DND-41 (cell line): ENCODE measurements around the gene TENT5C.
A peak's percentile ranks its signal among the peaks of the same experiment; 100 is the strongest.

ENCODE experiments used
- ATAC-seq: fragments of 200-7000 bp; cut with Tn5 transposase; 3 replicates; pipeline ENCODE4 v1.9.1; 2021; ENCODE audit warnings: low read depth; ENCODE audit not compliant: insufficient read depth
- DNase-seq: peaks from one replicate; pipeline ENCODE4 v3.0.0-alpha.2; 2020
- H2AFZ ChIP-seq: 2 replicates; pipeline ENCODE4 v1.6.0; 2012; ENCODE audit warnings: low read depth, low read length
- H3K27ac ChIP-seq: 2 replicates; pipeline ENCODE4 v1.5.1; 2012; ENCODE audit warnings: low read length, inconsistent platforms
- H3K27me3 ChIP-seq: fragments of 200-600 bp; sonication (generic); 2 replicates; pipeline ENCODE4 v1.6.0; 2012; ENCODE audit warnings: low read length, mild to moderate bottlenecking, inconsistent platforms; ENCODE audit not compliant: insufficient read depth, poor library complexity
- H3K36me3 ChIP-seq: 2 replicates; pipeline ENCODE4 v1.5.1; 2012; ENCODE audit warnings: low read length, inconsistent platforms; ENCODE audit not compliant: insufficient read depth
- H3K4me1 ChIP-seq: 2 replicates; pipeline ENCODE4 v1.5.1; 2012; ENCODE audit warnings: mild to moderate bottlenecking, low read length; ENCODE audit not compliant: insufficient read depth
- H3K4me2 ChIP-seq: 2 replicates; pipeline ENCODE4 v1.6.0; 2012; ENCODE audit warnings: mild to moderate bottlenecking, moderate library complexity, low read length, inconsistent platforms; ENCODE audit not compliant: insufficient read depth
- H3K4me3 ChIP-seq, 2 experiments: fragments of 200-600 bp in 1 of 2; shearing (Covaris generic) in 1 of 2; 2 replicates each; pipeline ENCODE4 v1.5.1; 2012 to 2016; ENCODE audit warnings: inconsistent platforms in 2 of 2, low read length in 2 of 2, mild to moderate bottlenecking in 2 of 2, low read depth in 1 of 2, moderate library complexity in 1 of 2
- H3K79me2 ChIP-seq: 2 replicates; pipeline ENCODE4 v1.6.0; 2012; ENCODE audit warnings: low read length, inconsistent platforms; ENCODE audit not compliant: insufficient read depth
- H3K9ac ChIP-seq: 2 replicates; pipeline ENCODE4 v1.6.0; 2012; ENCODE audit warnings: low read depth, mild to moderate bottlenecking, inconsistent platforms, low read length, moderate library complexity
- H3K9me3 ChIP-seq: 2 replicates; pipeline ENCODE4 v1.5.1; 2012; ENCODE audit warnings: low read length, moderate library complexity, mild to moderate bottlenecking, inconsistent platforms; ENCODE audit not compliant: insufficient read depth, severe bottlenecking
- H4K20me1 ChIP-seq: 2 replicates; pipeline ENCODE4 v1.6.0; 2012; ENCODE audit warnings: low read length; ENCODE audit not compliant: insufficient read depth
- EZH2 ChIP-seq: IDR thresholded peaks from 3 replicates; pipeline ENCODE4 v1.6.1; 2012; ENCODE audit warnings: borderline replicate concordance, low read depth, mild to moderate bottlenecking, moderate library complexity, low read length, inconsistent platforms; ENCODE audit not compliant: severe bottlenecking
- TF ChIP-seq, protein P1 (sequence below): IDR thresholded peaks from 2 replicates; pipeline ENCODE4 v1.5.1; 2012; ENCODE audit warnings: borderline replicate concordance, low read length, moderate library complexity, mild to moderate bottlenecking; ENCODE audit not compliant: poor library complexity, severe bottlenecking; ENCODE audit errors: extremely low read depth

TENT5C gene

DNA sequence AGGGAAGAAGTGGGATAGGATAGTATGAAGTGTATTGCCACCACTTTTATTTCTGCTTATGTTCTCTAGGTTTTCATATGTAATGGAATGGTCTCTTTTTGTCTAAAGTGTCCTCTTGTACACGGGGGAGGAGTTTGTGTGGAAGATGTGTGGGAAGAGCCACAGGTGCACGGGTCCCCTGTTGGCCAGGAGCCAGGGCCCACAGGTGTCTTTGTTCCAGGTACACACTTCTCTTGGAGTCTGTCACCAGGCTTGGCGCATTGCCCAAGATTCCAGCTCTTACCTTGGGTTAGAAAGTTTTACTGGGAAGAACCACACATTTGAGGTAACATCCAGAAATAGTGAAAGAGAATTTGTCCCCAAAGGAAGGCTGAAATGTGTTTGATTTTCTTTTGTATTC, 10.5 kb downstream of the TENT5C start:
- no peak for TF ChIP-seq EZH2
- TF ChIP-seq, protein P1, sequence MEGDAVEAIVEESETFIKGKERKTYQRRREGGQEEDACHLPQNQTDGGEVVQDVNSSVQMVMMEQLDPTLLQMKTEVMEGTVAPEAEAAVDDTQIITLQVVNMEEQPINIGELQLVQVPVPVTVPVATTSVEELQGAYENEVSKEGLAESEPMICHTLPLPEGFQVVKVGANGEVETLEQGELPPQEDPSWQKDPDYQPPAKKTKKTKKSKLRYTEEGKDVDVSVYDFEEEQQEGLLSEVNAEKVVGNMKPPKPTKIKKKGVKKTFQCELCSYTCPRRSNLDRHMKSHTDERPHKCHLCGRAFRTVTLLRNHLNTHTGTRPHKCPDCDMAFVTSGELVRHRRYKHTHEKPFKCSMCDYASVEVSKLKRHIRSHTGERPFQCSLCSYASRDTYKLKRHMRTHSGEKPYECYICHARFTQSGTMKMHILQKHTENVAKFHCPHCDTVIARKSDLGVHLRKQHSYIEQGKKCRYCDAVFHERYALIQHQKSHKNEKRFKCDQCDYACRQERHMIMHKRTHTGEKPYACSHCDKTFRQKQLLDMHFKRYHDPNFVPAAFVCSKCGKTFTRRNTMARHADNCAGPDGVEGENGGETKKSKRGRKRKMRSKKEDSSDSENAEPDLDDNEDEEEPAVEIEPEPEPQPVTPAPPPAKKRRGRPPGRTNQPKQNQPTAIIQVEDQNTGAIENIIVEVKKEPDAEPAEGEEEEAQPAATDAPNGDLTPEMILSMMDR, result no peak
- Histone ChIP-seq H4K20me1 (peaks cover 43% of the 10 kb centered on the region), H3K9ac (peak overlapping the region; percentile 53), H3K9me3 (no peaks in the 10 kb centered on the region), H3K4me2 (peak overlapping the region; percentile 88), H3K4me1 (peaks cover 90% of the 10 kb centered on the region), H3K27me3 (no peaks in the 10 kb centered on the region), H2AFZ (no peak overlapping the region), H3K79me2 (peaks cover 98% of the 10 kb centered on the region), H3K4me3 (peak overlapping the region in 1 of 2 experiments; percentile 47; a peak in 2 of 4 replicates), H3K36me3 (peaks cover 54% of the 10 kb centered on the region), H3K27ac (peak overlapping the region; percentile 92)
- ATAC-seq (no peak), DNase-seq (peak; percentile 32)

DNA sequence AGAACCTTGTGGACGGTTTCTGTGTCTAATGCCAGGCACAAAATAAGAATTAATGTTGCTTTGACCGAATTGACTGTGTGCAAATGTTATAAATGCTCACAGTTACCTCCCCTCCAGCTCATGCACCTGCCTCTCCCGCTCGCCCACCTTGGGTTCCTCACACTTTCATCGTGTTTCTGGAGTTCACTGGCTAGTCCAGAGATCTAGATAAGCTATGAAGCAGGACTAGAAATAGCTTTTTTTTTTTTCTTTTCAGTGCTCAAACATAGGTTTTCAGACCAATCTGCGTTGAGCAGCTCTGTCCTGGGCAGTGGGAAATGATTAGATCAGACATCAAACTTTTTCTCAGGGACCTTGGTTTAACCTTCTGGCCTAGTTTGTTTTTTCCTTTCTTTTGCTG, 11.1 kb downstream of the TENT5C start:
- TF ChIP-seq EZH2, result no peak
- TF ChIP-seq, protein P1, result no peak
- H3K27ac ChIP-seq, result peak overlapping the region; percentile 92
- H3K4me1 ChIP-seq, result peaks cover 84% of the 10 kb centered on the region
- H3K4me3 ChIP-seq, result 0 out of 4 replicates have a peak overlapping the region, but pooled peaks of 1 of the 2 experiments have one; percentile 47
- DNase-seq, result no peak
- H3K9me3 ChIP-seq, result no peaks in the 10 kb centered on the region
- peaks cover 98% of the 10 kb centered on the region for H3K79me2 ChIP-seq
- H3K36me3 ChIP-seq, result peaks cover 56% of the 10 kb centered on the region
- H4K20me1 ChIP-seq, result peaks cover 48% of the 10 kb centered on the region
- peak overlapping the region; percentile 88 for H3K4me2 ChIP-seq
- ATAC-seq, result no peak
- H3K27me3 ChIP-seq, result no peaks in the 10 kb centered on the region
- peak overlapping the region; percentile 53 for H3K9ac ChIP-seq
- H2AFZ ChIP-seq, result no peak overlapping the region

DNA sequence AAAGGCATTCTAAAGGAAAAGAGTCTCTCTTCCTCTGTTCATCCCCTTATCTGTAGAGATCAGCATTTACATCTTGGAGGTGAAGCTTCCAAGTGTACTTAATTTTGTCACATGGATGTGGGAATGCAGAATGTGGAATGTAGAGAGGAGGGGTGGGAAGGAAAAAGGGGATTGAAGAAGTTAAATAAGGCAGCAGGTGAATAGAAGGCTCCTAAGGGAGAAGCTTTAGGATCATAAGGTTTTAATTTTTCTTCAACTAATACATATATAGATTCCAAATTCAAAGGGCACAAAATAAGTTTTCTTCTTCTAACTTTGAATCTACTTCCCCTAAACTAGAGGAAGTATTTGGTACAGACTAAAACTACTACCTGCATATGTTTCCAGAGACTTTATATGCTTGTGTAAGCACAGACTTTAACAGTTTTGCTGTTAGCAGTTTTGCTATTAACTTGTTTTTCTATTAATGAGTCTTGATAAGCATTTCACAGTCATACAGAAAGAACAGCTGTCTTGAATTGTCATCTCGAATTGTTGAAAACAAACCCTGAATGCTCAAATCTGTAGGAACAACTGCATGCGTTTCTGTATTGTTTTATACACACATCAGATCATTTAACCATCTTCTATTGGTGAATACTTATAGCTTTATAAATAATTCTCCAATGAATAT, 12.7 kb downstream of the TENT5C start:
- peak overlapping the region; percentile 92 for H3K27ac ChIP-seq
- H3K4me3 ChIP-seq, result no peak overlapping the region
- no peak overlapping the region for H2AFZ ChIP-seq
- H4K20me1 ChIP-seq, result peaks cover 59% of the 10 kb centered on the region
- H3K4me2 ChIP-seq, result peak overlapping the region; percentile 88; the same call in 1 of the 2 replicates
- no peaks in the 10 kb centered on the region for H3K27me3 ChIP-seq
- peaks cover 61% of the 10 kb centered on the region for H3K36me3 ChIP-seq
- no peaks in the 10 kb centered on the region for H3K9me3 ChIP-seq
- peak overlapping the region; percentile 5; the same call in 1 of the 2 replicates for H3K9ac ChIP-seq
- no peak for DNase-seq
- TF ChIP-seq EZH2, result no peak
- TF ChIP-seq, protein P1, result no peak
- peaks cover 68% of the 10 kb centered on the region for H3K4me1 ChIP-seq
- ATAC-seq, result no peak
- H3K79me2 ChIP-seq, result peaks cover 98% of the 10 kb centered on the region
